ENCODE results near the gene SPNS2.

SPNS2 gene

DNA sequence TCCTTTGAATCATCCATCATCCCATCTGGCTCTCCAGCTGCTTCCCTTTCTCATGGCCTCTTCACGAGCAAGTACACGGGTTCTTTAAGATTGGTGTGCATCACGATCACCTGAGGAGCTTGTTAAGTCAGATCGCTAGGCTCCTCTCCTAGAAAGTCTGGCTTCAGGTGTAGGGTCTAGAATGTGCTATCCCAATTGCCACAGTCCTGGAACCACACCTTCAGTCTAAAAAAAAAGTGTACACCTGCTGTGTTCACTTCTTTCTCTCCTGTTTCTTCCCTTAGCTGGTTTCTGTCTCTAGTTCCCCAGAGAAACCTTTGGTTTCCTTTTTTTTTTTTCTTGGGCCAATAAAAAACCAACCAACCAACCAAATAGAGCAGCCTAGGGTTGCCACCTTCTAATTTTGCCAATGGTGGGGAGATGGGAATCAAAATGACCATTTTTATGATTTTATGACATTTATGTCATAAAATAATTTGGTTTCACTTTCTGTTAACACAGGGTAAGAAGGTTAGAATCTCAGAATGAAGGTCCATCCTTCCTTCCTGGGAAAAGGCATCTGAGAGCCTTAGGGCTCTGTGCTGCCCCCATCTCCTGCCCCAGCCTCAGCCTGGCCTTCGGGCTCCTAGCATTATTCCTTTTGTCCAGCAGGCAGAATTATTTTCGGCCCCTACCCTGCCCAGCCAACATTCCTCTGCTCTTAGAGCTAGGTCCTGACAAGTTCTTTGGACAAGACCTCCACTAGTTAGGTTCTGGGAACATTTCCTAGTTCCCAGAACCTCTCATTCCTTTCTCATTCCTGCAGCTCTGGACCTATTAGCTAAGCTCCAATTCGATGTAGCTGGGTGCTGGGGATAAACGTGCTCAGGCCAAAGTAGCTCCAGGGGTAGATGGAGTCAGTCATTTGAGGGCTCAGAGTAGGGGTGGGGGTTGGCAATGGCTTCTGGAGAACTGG lies 63.6 kb downstream of the SPNS2 start:
- Histone ChIP-seq H3K36me3 (ENCODE audit: insufficient read depth, low read length) (no peaks in the 10 kb centered on the region), H3K9ac (ENCODE audit: insufficient read length) (no peak overlapping the region), H3K9me3 (ENCODE audit: low read depth, low read length) (no peaks in the 10 kb centered on the region), H3K4me3 (no peak overlapping the region), H3K27ac (no peak overlapping the region)
- no peak for DNase-seq (ENCODE audit: low read depth, low spot score)
- TF ChIP-seq POLR2AphosphoS5 (IDR thresholded peaks at IDR 0.05; ENCODE audit: borderline replicate concordance, low read depth, low read length) (no peak), FOXP2 (optimal IDR thresholded peaks at IDR 0.05; ENCODE audit: control extremely low read depth, extremely low read length, insufficient read depth) (no peak), EZH2 (IDR thresholded peaks at IDR 0.05) (no peak)

- H3K4me3 ChIP-seq, result peak overlapping the region; percentile 72
- TF ChIP-seq FOXP2 (optimal IDR thresholded peaks at IDR 0.05; ENCODE audit: control extremely low read depth, extremely low read length, insufficient read depth), result no peak
- TF ChIP-seq POLR2AphosphoS5 (IDR thresholded peaks at IDR 0.05; ENCODE audit: borderline replicate concordance, low read depth, low read length), result no peak
- no peak for TF ChIP-seq EZH2 (IDR thresholded peaks at IDR 0.05)
- no peaks in the 10 kb centered on the region for H3K36me3 ChIP-seq (ENCODE audit: insufficient read depth, low read length)
- no peak overlapping the region for H3K27ac ChIP-seq
- no peaks in the 10 kb centered on the region for H3K9me3 ChIP-seq (ENCODE audit: low read depth, low read length)
- peak overlapping the region; percentile 66 for H3K9ac ChIP-seq (ENCODE audit: insufficient read length)
- peak; percentile 16 for DNase-seq (ENCODE audit: low read depth, low spot score)
Measured at GRCh38 chr17:4565209-4566141, 66.8 kb downstream of the SPNS2 start.

DNA sequence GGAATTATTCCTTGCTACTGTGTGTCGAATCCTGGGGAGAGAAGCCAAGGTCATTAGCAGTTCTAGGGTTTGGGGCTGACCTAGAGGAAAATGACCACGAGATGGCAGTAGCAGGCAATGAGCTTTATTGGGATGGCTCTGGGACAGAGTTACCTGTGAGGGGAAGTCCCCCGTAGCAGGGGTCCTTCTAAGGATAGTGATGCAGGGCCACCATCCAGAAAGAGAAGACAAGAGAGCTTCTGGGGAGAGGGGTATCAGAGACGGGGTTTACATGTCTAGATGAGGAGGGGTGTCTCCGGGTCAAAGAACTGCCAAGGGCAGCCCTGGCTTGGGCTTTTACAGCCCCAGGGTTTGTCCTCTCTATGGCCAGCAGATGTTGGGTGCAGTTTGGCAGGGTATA lies 68.1 kb downstream of the SPNS2 start:
- TF ChIP-seq EZH2 (IDR thresholded peaks at IDR 0.05) (no peak), FOXP2 (optimal IDR thresholded peaks at IDR 0.05; ENCODE audit: control extremely low read depth, extremely low read length, insufficient read depth) (no peak), POLR2AphosphoS5 (IDR thresholded peaks at IDR 0.05; ENCODE audit: borderline replicate concordance, low read depth, low read length) (no peak)
- DNase-seq (ENCODE audit: low read depth, low spot score), result peak; percentile 6
- Histone ChIP-seq H3K4me3 (no peak overlapping the region), H3K9ac (ENCODE audit: insufficient read length) (no peak overlapping the region), H3K36me3 (ENCODE audit: insufficient read depth, low read length) (no peaks in the 10 kb centered on the region), H3K9me3 (ENCODE audit: low read depth, low read length) (no peaks in the 10 kb centered on the region), H3K27ac (no peak overlapping the region)

- no peak for TF ChIP-seq FOXP2 (optimal IDR thresholded peaks at IDR 0.05; ENCODE audit: control extremely low read depth, extremely low read length, insufficient read depth)
- no peak for TF ChIP-seq EZH2 (IDR thresholded peaks at IDR 0.05)
- no peak for TF ChIP-seq POLR2AphosphoS5 (IDR thresholded peaks at IDR 0.05; ENCODE audit: borderline replicate concordance, low read depth, low read length)
- H3K9ac ChIP-seq (ENCODE audit: insufficient read length), result no peak overlapping the region
- no peak for DNase-seq (ENCODE audit: low read depth, low spot score)
- no peaks in the 10 kb centered on the region for H3K9me3 ChIP-seq (ENCODE audit: low read depth, low read length)
- no peak overlapping the region for H3K27ac ChIP-seq
- no peak overlapping the region for H3K4me3 ChIP-seq
- no peaks in the 10 kb centered on the region for H3K36me3 ChIP-seq (ENCODE audit: insufficient read depth, low read length)
Measured at GRCh38 chr17:4569591-4569990, 70.9 kb downstream of the SPNS2 start.

- DNase-seq (ENCODE audit: low read depth, low spot score), result no peak
- Histone ChIP-seq H3K36me3 (ENCODE audit: insufficient read depth, low read length) (no peaks in the 10 kb centered on the region), H3K27ac (no peak overlapping the region), H3K9me3 (ENCODE audit: low read depth, low read length) (no peaks in the 10 kb centered on the region), H3K9ac (ENCODE audit: insufficient read length) (no peak overlapping the region), H3K4me3 (no peak overlapping the region)
- no peak for TF ChIP-seq POLR2AphosphoS5 (IDR thresholded peaks at IDR 0.05; ENCODE audit: borderline replicate concordance, low read depth, low read length)
- no peak for TF ChIP-seq FOXP2 (optimal IDR thresholded peaks at IDR 0.05; ENCODE audit: control extremely low read depth, extremely low read length, insufficient read depth)
- no peak for TF ChIP-seq EZH2 (IDR thresholded peaks at IDR 0.05)
Measured at GRCh38 chr17:4572131-4572530, 73.5 kb downstream of the SPNS2 start.

- TF ChIP-seq EZH2 (IDR thresholded peaks at IDR 0.05) (no peak), FOXP2 (optimal IDR thresholded peaks at IDR 0.05; ENCODE audit: control extremely low read depth, extremely low read length, insufficient read depth) (no peak), POLR2AphosphoS5 (IDR thresholded peaks at IDR 0.05; ENCODE audit: borderline replicate concordance, low read depth, low read length) (no peak)
- Histone ChIP-seq H3K4me3 (no peak overlapping the region), H3K27ac (no peak overlapping the region), H3K9ac (ENCODE audit: insufficient read length) (no peak overlapping the region), H3K36me3 (ENCODE audit: insufficient read depth, low read length) (no peaks in the 10 kb centered on the region), H3K9me3 (ENCODE audit: low read depth, low read length) (no peaks in the 10 kb centered on the region)
- no peak for DNase-seq (ENCODE audit: low read depth, low spot score)
Measured at GRCh38 chr17:4573115-4573514, 74.4 kb downstream of the SPNS2 start.

DNA sequence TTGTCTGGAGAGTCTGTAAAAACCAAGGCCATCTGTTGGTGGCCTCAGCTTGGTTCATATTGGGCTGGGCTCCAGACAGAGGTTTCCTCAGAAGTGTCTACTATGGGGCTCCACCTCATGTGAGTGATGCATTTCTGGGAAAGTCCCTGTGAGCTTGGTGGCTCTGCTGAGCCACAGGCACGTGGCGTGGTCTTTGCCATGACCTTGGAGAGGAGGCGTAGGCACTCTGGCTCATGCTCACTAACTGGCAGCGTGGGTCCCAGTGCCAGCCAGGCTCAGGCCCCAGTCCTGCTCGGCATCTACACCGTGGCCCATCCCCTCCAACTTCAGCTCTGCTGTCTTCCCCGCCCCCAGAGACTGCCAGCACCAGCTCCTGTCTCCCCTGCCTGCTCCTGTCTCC lies 75.0 kb downstream of the SPNS2 start:
- Histone ChIP-seq H3K4me3 (no peak overlapping the region), H3K36me3 (ENCODE audit: insufficient read depth, low read length) (no peaks in the 10 kb centered on the region), H3K9ac (ENCODE audit: insufficient read length) (no peak overlapping the region), H3K9me3 (ENCODE audit: low read depth, low read length) (no peaks in the 10 kb centered on the region), H3K27ac (no peak overlapping the region)
- DNase-seq (ENCODE audit: low read depth, low spot score), result no peak
- TF ChIP-seq FOXP2 (optimal IDR thresholded peaks at IDR 0.05; ENCODE audit: control extremely low read depth, extremely low read length, insufficient read depth) (no peak), POLR2AphosphoS5 (IDR thresholded peaks at IDR 0.05; ENCODE audit: borderline replicate concordance, low read depth, low read length) (no peak), EZH2 (IDR thresholded peaks at IDR 0.05) (no peak)

All from SK-N-MC (cell line).